IPS-15b (cell line): ENCODE measurements around the gene ITGA3.

Experiments
- H3K27me3 ChIP-seq: one replicate; pipeline ENCODE4 v1.6.1; 2013; ENCODE audit warnings: low read length; ENCODE audit not compliant: control insufficient read depth, insufficient read depth
- H3K36me3 ChIP-seq: one replicate; pipeline ENCODE4 v1.6.1; 2013; ENCODE audit warnings: low read length; ENCODE audit not compliant: control insufficient read depth, insufficient read depth
- H3K4me1 ChIP-seq: one replicate; pipeline ENCODE4 v1.6.1; 2013; ENCODE audit warnings: mild to moderate bottlenecking, low read length; ENCODE audit not compliant: control insufficient read depth, insufficient read depth
- H3K4me3 ChIP-seq: one replicate; pipeline ENCODE4 v1.5.1; 2013; ENCODE audit warnings: low read depth, low read length
- H3K9ac ChIP-seq: one replicate; pipeline ENCODE4 v1.6.1; 2013; ENCODE audit warnings: low read depth, mild to moderate bottlenecking, low read length
- H3K9me3 ChIP-seq: one replicate; pipeline ENCODE4 v1.6.1; 2013; ENCODE audit warnings: mild to moderate bottlenecking, low read length; ENCODE audit not compliant: control insufficient read depth, insufficient read depth

The ITGA3 gene

GRCh38 chr17:50047488-50048126 lies 8.3 kb upstream of the ITGA3 start:
- no peak overlapping the region for H3K4me3 ChIP-seq
- H3K36me3 ChIP-seq: no peaks in the 10 kb centered on the region
- H3K9ac ChIP-seq: no peak overlapping the region
- H3K4me1 ChIP-seq: peaks cover 3% of the 10 kb centered on the region
- H3K27me3 ChIP-seq: no peaks in the 10 kb centered on the region
- H3K9me3 ChIP-seq: no peaks in the 10 kb centered on the region

- Histone ChIP-seq H3K9me3 (no peaks in the 10 kb centered on the region), H3K36me3 (no peaks in the 10 kb centered on the region), H3K9ac (no peak overlapping the region), H3K27me3 (no peaks in the 10 kb centered on the region), H3K4me3 (no peak overlapping the region), H3K4me1 (peaks cover 6% of the 10 kb centered on the region)
These were observed 7.7 kb upstream of the ITGA3 start for GRCh38 chr17:50048146-50048720.

GRCh38 chr17:50048988-50049387 lies 6.9 kb upstream of the ITGA3 start:
- H3K9ac ChIP-seq: no peak overlapping the region
- no peaks in the 10 kb centered on the region for H3K27me3 ChIP-seq
- peaks cover 6% of the 10 kb centered on the region for H3K4me1 ChIP-seq
- no peaks in the 10 kb centered on the region for H3K9me3 ChIP-seq
- no peak overlapping the region for H3K4me3 ChIP-seq
- H3K36me3 ChIP-seq: no peaks in the 10 kb centered on the region

GRCh38 chr17:50049636-50050035 lies 6.3 kb upstream of the ITGA3 start:
- peaks cover 6% of the 10 kb centered on the region for H3K4me1 ChIP-seq

GRCh38 chr17:50050431-50051032 lies 5.4 kb upstream of the ITGA3 start:
- no peaks in the 10 kb centered on the region for H3K27me3 ChIP-seq
- H3K36me3 ChIP-seq: no peaks in the 10 kb centered on the region
- H3K9ac ChIP-seq: no peak overlapping the region
- no peak overlapping the region for H3K4me3 ChIP-seq
- H3K9me3 ChIP-seq: no peaks in the 10 kb centered on the region
- peaks cover 8% of the 10 kb centered on the region for H3K4me1 ChIP-seq

More at GRCh38 chr17:50049636-50050035, 6.3 kb upstream of the ITGA3 start:
- Histone ChIP-seq H3K9ac (no peak overlapping the region), H3K9me3 (no peaks in the 10 kb centered on the region), H3K27me3 (no peaks in the 10 kb centered on the region), H3K4me3 (no peak overlapping the region), H3K36me3 (no peaks in the 10 kb centered on the region)

GRCh38 chr17:50051082-50051576 lies 4.8 kb upstream of the ITGA3 start:
- Histone ChIP-seq H3K4me3 (no peak overlapping the region), H3K9me3 (no peaks in the 10 kb centered on the region), H3K36me3 (no peaks in the 10 kb centered on the region), H3K9ac (peak overlapping the region; percentile 60), H3K4me1 (peaks cover 8% of the 10 kb centered on the region), H3K27me3 (no peaks in the 10 kb centered on the region)

GRCh38 chr17:50051606-50052005 lies 4.3 kb upstream of the ITGA3 start:
- Histone ChIP-seq H3K27me3 (no peaks in the 10 kb centered on the region), H3K9me3 (no peaks in the 10 kb centered on the region), H3K4me1 (peaks cover 8% of the 10 kb centered on the region), H3K36me3 (no peaks in the 10 kb centered on the region), H3K4me3 (no peak overlapping the region), H3K9ac (no peak overlapping the region)

- peaks cover 4% of the 10 kb centered on the region for H3K27me3 ChIP-seq
- H3K4me1 ChIP-seq: peaks cover 12% of the 10 kb centered on the region
These were observed 3.6 kb upstream of the ITGA3 start for GRCh38 chr17:50052241-50052796.

GRCh38 chr17:50052822-50053653 lies 2.9 kb upstream of the ITGA3 start:
- H3K36me3 ChIP-seq: no peaks in the 10 kb centered on the region
- no peaks in the 10 kb centered on the region for H3K9me3 ChIP-seq
- peaks cover 11% of the 10 kb centered on the region for H3K27me3 ChIP-seq
- H3K4me1 ChIP-seq: peaks cover 14% of the 10 kb centered on the region
- no peak overlapping the region for H3K4me3 ChIP-seq
- H3K9ac ChIP-seq: no peak overlapping the region

More at GRCh38 chr17:50052241-50052796, 3.6 kb upstream of the ITGA3 start:
- H3K9ac ChIP-seq: no peak overlapping the region
- H3K9me3 ChIP-seq: no peaks in the 10 kb centered on the region
- no peaks in the 10 kb centered on the region for H3K36me3 ChIP-seq
- no peak overlapping the region for H3K4me3 ChIP-seq

GRCh38 chr17:50053654-50053960 lies 2.3 kb upstream of the ITGA3 start:
- peaks cover 13% of the 10 kb centered on the region for H3K27me3 ChIP-seq
- no peak overlapping the region for H3K4me3 ChIP-seq
- peaks cover 14% of the 10 kb centered on the region for H3K4me1 ChIP-seq
- H3K9me3 ChIP-seq: no peaks in the 10 kb centered on the region
- H3K36me3 ChIP-seq: no peaks in the 10 kb centered on the region
- no peak overlapping the region for H3K9ac ChIP-seq

- peaks cover 13% of the 10 kb centered on the region for H3K27me3 ChIP-seq
- no peaks in the 10 kb centered on the region for H3K9me3 ChIP-seq
- peaks cover 14% of the 10 kb centered on the region for H3K4me1 ChIP-seq
- no peak overlapping the region for H3K9ac ChIP-seq
- no peaks in the 10 kb centered on the region for H3K36me3 ChIP-seq
- H3K4me3 ChIP-seq: peak overlapping the region; percentile 87
These were observed 870 bp upstream of the ITGA3 start for GRCh38 chr17:50055055-50055425.
